IMR-90 (cell line): ENCODE results near the gene LYPD6. TPM values are rescaled to one million over a fixed set of nuclear protein-coding genes. Genes with fewer than 3 reads are reported as not detected.

Source experiments
- ATAC-seq: fragments of 200-7000 bp; cut with Tn5 transposase; 2 replicates; pipeline ENCODE4 v1.9.1; 2020; ENCODE audit warnings: low read depth, mild to moderate bottlenecking, moderate library complexity
- BruUV-seq: library from RNA; stranded (reverse); fragments of 400-500 nt; replicated peaks from 2 replicates; lab custom pipeline; 2021; lab: Mats Ljungman, UMichigan
- CTCF ChIA-PET: fragments of 300-600 bp; formaldehyde crosslinking; extraction: SDS; loops from one replicate; lab custom pipeline; 2021; ENCODE audit warnings: antibody characterized with exemption; lab: Yijun Ruan, JAX
- POLR2A ChIA-PET: fragments of 300-600 bp; sonication (Branson Sonifier 250); formaldehyde crosslinking; loops from one replicate; lab custom pipeline; 2022; ENCODE audit warnings: antibody characterized with exemption; ENCODE audit not compliant: unreplicated experiment; lab: Charles Lee
- DNase-seq: peaks from one replicate; pipeline ENCODE4 v3.0.0; 2013
- H2AFZ ChIP-seq: replicated peaks from 2 replicates; pipeline ENCODE3; 2013; ENCODE audit warnings: low read length, mild to moderate bottlenecking; ENCODE audit not compliant: poor library complexity
- H2AK5ac ChIP-seq: 2 replicates; pipeline ENCODE4 v1.6.1; 2013; ENCODE audit warnings: low read depth, low read length, inconsistent platforms
- H2AK9ac ChIP-seq: replicated peaks from 2 replicates; pipeline ENCODE3; 2013; ENCODE audit warnings: mild to moderate bottlenecking, low read depth, low read length, moderate library complexity; ENCODE audit not compliant: poor library complexity
- H2BK120ac ChIP-seq: 2 replicates; pipeline ENCODE4 v1.6.1; 2013; ENCODE audit warnings: low read depth, low read length, inconsistent platforms
- H2BK15ac ChIP-seq: 3 replicates; pipeline ENCODE4 v1.6.1; 2013; ENCODE audit warnings: low read depth, low read length, inconsistent platforms
- H2BK20ac ChIP-seq: 2 replicates; pipeline ENCODE4 v1.6.1; 2013; ENCODE audit warnings: low read depth, mild to moderate bottlenecking, inconsistent platforms, low read length, moderate library complexity
- H2BK5ac ChIP-seq: 2 replicates; pipeline ENCODE4 v1.6.1; 2013; ENCODE audit warnings: mild to moderate bottlenecking, low read depth, low read length, inconsistent platforms; ENCODE audit not compliant: poor library complexity, severe bottlenecking
- H3K14ac ChIP-seq: replicated peaks from 2 replicates; pipeline ENCODE4 v1.6.1; 2013; ENCODE audit warnings: low read depth, low read length, inconsistent platforms
- H3K18ac ChIP-seq: 2 replicates; pipeline ENCODE4 v1.6.1; 2013; ENCODE audit warnings: low read depth, low read length, control low read depth
- H3K23ac ChIP-seq: 2 replicates; pipeline ENCODE4 v1.6.1; 2013; ENCODE audit warnings: low read depth, low read length, inconsistent platforms
- H3K27ac ChIP-seq: 2 replicates; pipeline ENCODE4 v1.5.1; 2013; ENCODE audit warnings: mild to moderate bottlenecking, control low read depth, low read length; ENCODE audit not compliant: insufficient read depth
- H3K27me3 ChIP-seq: 2 replicates; pipeline ENCODE4 v1.6.1; 2013; ENCODE audit warnings: low read length; ENCODE audit not compliant: control insufficient read depth, insufficient read depth
- H3K36me3 ChIP-seq: 2 replicates; pipeline ENCODE4 v1.6.1; 2013; ENCODE audit warnings: low read length, mixed read lengths; ENCODE audit not compliant: control insufficient read depth, insufficient read depth
- H3K4ac ChIP-seq: 2 replicates; pipeline ENCODE4 v1.6.1; 2013; ENCODE audit warnings: low read depth, low read length, inconsistent platforms
- H3K4me1 ChIP-seq: 2 replicates; pipeline ENCODE4 v1.6.1; 2013; ENCODE audit warnings: low read length, mixed read lengths; ENCODE audit not compliant: control insufficient read depth, insufficient read depth
- H3K4me2 ChIP-seq: 2 replicates; pipeline ENCODE4 v1.6.1; 2013; ENCODE audit warnings: low read depth, mild to moderate bottlenecking, control low read depth, low read length, moderate library complexity
- H3K4me3 ChIP-seq: 2 replicates; pipeline ENCODE4 v1.5.1; 2013; ENCODE audit warnings: low read depth, mild to moderate bottlenecking, control low read depth, low read length, moderate library complexity; ENCODE audit not compliant: insufficient read depth
- H3K56ac ChIP-seq: 2 replicates; pipeline ENCODE4 v1.6.1; 2013; ENCODE audit warnings: low read length, inconsistent platforms; ENCODE audit not compliant: insufficient read depth; ENCODE audit errors: extremely low read depth
- H3K79me1 ChIP-seq, 2 experiments: 2 replicates each; pipeline ENCODE4 v1.6.1; 2013; ENCODE audit warnings: low read length in 2 of 2, inconsistent platforms in 1 of 2, low read depth in 1 of 2
- H3K9ac ChIP-seq: 2 replicates; pipeline ENCODE4 v1.6.1; 2013; ENCODE audit warnings: low read depth, low read length, control low read depth
- H3K9me1 ChIP-seq: 2 replicates; pipeline ENCODE4 v1.6.1; 2013; ENCODE audit warnings: low read length, inconsistent platforms; ENCODE audit not compliant: insufficient read depth
- H3K9me3 ChIP-seq: 2 replicates; pipeline ENCODE4 v1.6.1; 2013; ENCODE audit warnings: low read length; ENCODE audit not compliant: control insufficient read depth, insufficient read depth
- H4K20me1 ChIP-seq: 2 replicates; pipeline ENCODE4 v1.6.1; 2013; ENCODE audit warnings: low read length, inconsistent platforms; ENCODE audit not compliant: insufficient read depth
- H4K5ac ChIP-seq: 2 replicates; pipeline ENCODE4 v1.6.1; 2013; ENCODE audit warnings: mild to moderate bottlenecking, low read depth, low read length, control low read depth
- H4K8ac ChIP-seq, 2 experiments: 2 replicates each; pipeline ENCODE4 v1.6.1; 2013; ENCODE audit warnings: low read depth in 2 of 2, low read length in 2 of 2, control low read depth in 1 of 2, inconsistent platforms in 1 of 2
- H4K91ac ChIP-seq: 2 replicates; pipeline ENCODE4 v1.6.1; 2013; ENCODE audit warnings: low read depth, low read length, inconsistent platforms; ENCODE audit not compliant: insufficient read depth
- CEBPB ChIP-seq: IDR thresholded peaks from 2 replicates; pipeline ENCODE4 v1.6.1; 2012; ENCODE audit warnings: low read depth, low read length, improper control_type of control experiment
- CTCF ChIP-seq: conservative IDR thresholded peaks from 2 replicates; pipeline ENCODE4 v1.5.1; 2012; ENCODE audit warnings: mild to moderate bottlenecking, low read depth, low read length, improper control_type of control experiment
- FOS ChIP-seq: fragments of 150-350 bp; IDR thresholded peaks from 2 replicates; pipeline ENCODE4 v1.6.1; 2016; ENCODE audit warnings: low read depth, low read length
- MAFK ChIP-seq: IDR thresholded peaks from 2 replicates; pipeline ENCODE4 v1.6.1; 2012; ENCODE audit warnings: low read depth, low read length, improper control_type of control experiment
- MXI1 ChIP-seq: IDR thresholded peaks from 2 replicates; pipeline ENCODE4 v1.6.1; 2012; ENCODE audit warnings: low read depth, mild to moderate bottlenecking, low read length, moderate library complexity, borderline replicate concordance
- RAD21 ChIP-seq: IDR thresholded peaks from 2 replicates; pipeline ENCODE4 v1.6.1; 2012; ENCODE audit warnings: low read length, improper control_type of control experiment
- RCOR1 ChIP-seq: IDR thresholded peaks from 2 replicates; pipeline ENCODE4 v1.6.1; 2012; ENCODE audit warnings: mild to moderate bottlenecking, low read length, improper control_type of control experiment; ENCODE audit not compliant: insufficient replicate concordance
- RFX5 ChIP-seq: IDR thresholded peaks from 2 replicates; pipeline ENCODE4 v1.8.0; 2012; ENCODE audit warnings: low read depth, mild to moderate bottlenecking, low read length, moderate library complexity
- SMC3 ChIP-seq: fragments of 150-350 bp; IDR thresholded peaks from 2 replicates; pipeline ENCODE4 v1.6.1; 2016; ENCODE audit warnings: low read depth, mild to moderate bottlenecking, antibody characterized with exemption, low read length, moderate library complexity
- USF2 ChIP-seq: fragments of 150-350 bp; IDR thresholded peaks from 2 replicates; pipeline ENCODE4 v1.6.1; 2017; ENCODE audit warnings: mild to moderate bottlenecking, antibody characterized with exemption, low read length, low read depth
- WGBS, 2 experiments: methylation state at CpG; one replicate each; pipeline versions ENCODE4 v1.1.5 to v1.1.7; 2013; ENCODE audit warnings: missing lambda C conversion rate in 2 of 2; ENCODE audit not compliant: insufficient read length in 1 of 2; ENCODE audit errors: extremely low coverage in 2 of 2; 5-methylcytosine and 5-hydroxymethylcytosine counted together
- dilution Hi-C: fragments of 300-500 bp; cut with HindIII; formaldehyde crosslinking; loops from one replicate; pipeline ENCODE4 v1.14.3; 2018; ENCODE audit warnings: low sequenced_read_pairs; ENCODE audit not compliant: unreplicated experiment
- in situ Hi-C: fragments of 300-500 bp; cut with MboI; formaldehyde crosslinking; loops from 3 replicates; pipeline ENCODE4 v1.14.3; 2019; ENCODE audit warnings: low sequenced_read_pairs, inconsistent platforms, mixed read lengths
- intact Hi-C: fragments of 100-400 bp; cut with micrococcal nuclease; formaldehyde crosslinking; loops from 2 replicates; pipeline ENCODE4 v1.10.0; 2022
- polyA plus RNA-seq, 3 experiments: library from polyadenylated mRNA; depleted of rRNA; stranded (reverse); fragments of >200 nt; gene quantifications; 2 replicates each; pipeline ENCODE4 v1.2.3, GENCODE V29; 2012; ENCODE audit warnings: low replicate concordance in 1 of 3
- total RNA-seq: library from RNA; depleted of rRNA; stranded (reverse); fragments of >200 nt; gene quantifications from 2 replicates; pipeline ENCODE4 v1.2.3, GENCODE V29; 2012
- TF ChIP-seq, protein P1 (sequence below): fragments of 150-350 bp; IDR thresholded peaks from 2 replicates; pipeline ENCODE4 v1.6.1; 2016; ENCODE audit warnings: low read depth, mild to moderate bottlenecking, low read length, moderate library complexity, borderline replicate concordance

The LYPD6 gene
- total and polyA plus RNA-seq, 2 of the 4 experiments (the other 2 are of a cell fraction), result 0.87 to 0.90 TPM

DNA sequence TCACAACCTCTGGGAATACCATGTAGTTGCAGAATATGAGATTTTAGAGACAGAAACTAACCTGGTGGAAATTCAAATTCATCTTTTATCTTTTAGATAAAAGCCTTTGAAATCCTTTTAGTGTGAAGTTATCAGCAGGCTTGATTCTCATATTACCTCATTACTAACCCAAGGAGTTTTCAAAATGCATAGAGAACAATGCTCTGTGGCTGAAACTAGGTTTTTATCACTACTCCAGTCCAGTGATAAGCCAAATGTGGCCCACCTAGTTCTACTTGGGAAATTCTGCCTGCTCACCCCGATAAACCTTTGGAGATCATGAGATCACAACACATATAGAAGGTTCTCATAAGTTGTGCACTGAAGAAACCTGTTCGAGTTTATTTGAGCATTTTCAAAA, 135.5 kb downstream of the LYPD6 start:
- Histone ChIP-seq H4K5ac (no peak overlapping the region), H3K4ac (no peak overlapping the region), H2BK5ac (no peak overlapping the region), H2BK120ac (no peak overlapping the region), H3K36me3 (no peaks in the 10 kb centered on the region), H4K8ac (no peak overlapping the region), H3K27ac (no peak overlapping the region), H3K9me3 (no peaks in the 10 kb centered on the region), H3K23ac (no peak overlapping the region), H3K14ac (no peak overlapping the region), H3K4me1 (no peaks in the 10 kb centered on the region), H2AK9ac (no peak overlapping the region), H2AFZ (no peak overlapping the region), H3K4me2 (no peak overlapping the region), H3K56ac (no peak overlapping the region), H3K18ac (no peak overlapping the region), H3K27me3 (no peaks in the 10 kb centered on the region), H3K9ac (no peak overlapping the region), H4K91ac (no peak overlapping the region), H2BK20ac (no peak overlapping the region), H3K79me1 (no peaks in the 10 kb centered on the region), H2AK5ac (no peak overlapping the region), H2BK15ac (no peak overlapping the region), H3K9me1 (peaks cover 2% of the 10 kb centered on the region; the same call in 1 of the 2 replicates), H3K4me3 (no peak overlapping the region), H4K20me1 (no peaks in the 10 kb centered on the region)
- POLR2A ChIA-PET, result no interaction called here
- no CpG with 5 or more reads among the region's 2 CpGs for WGBS, 2 experiments
- intact Hi-C loops (no loop called here), in situ Hi-C loops (no loop called here), dilution Hi-C loops (no loop called here)
- ATAC-seq (no peak), DNase-seq (no peak)
- no TSS peak for BruUV-seq
- CTCF ChIA-PET, result no interaction called here
- TF ChIP-seq, protein P1, sequence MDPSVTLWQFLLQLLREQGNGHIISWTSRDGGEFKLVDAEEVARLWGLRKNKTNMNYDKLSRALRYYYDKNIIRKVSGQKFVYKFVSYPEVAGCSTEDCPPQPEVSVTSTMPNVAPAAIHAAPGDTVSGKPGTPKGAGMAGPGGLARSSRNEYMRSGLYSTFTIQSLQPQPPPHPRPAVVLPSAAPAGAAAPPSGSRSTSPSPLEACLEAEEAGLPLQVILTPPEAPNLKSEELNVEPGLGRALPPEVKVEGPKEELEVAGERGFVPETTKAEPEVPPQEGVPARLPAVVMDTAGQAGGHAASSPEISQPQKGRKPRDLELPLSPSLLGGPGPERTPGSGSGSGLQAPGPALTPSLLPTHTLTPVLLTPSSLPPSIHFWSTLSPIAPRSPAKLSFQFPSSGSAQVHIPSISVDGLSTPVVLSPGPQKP, result no peak
- TF ChIP-seq RFX5 (no peak), RCOR1 (no peak), CTCF (no peak), RAD21 (no peak), SMC3 (no peak), MXI1 (no peak), CEBPB (no peak), MAFK (no peak), FOS (no peak), USF2 (no peak)
